Measurements from ENCODE around the gene SLC23A2.

Gene SLC23A2

DNA sequence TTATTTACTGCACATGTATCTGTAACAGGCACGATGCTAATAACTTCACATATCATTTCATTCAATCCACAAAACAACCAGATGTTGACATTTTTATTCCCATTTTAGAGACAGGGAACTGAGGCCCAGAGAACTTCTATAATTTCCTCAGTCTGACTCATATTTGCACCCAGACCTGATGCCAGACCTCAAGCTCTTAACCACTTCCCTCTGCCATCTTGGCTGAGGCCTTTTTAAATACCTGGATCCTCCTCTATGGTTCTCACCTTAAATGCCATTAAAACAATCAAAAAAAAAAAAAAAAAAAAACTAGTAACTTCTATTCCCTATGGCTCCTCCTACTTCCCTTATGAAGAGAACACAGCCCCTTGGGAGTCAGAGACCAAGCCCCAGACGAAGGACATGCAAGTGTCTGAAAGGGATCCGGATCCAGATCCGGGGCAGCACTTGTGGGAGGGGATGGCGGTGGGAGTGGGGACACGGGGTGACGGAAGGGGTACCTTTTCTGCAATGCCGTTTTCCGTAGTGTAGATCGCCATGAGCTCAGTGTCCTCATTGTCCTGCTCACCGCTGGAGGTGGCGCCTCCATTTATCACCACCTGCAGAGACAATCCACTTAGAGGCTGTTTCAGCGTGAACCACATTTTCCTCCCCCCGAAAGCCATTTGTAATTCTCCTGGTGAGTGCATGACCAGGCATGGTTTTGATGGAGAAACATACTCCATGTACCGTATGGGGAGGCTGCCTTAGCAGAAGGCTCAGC is 88.7 kb downstream of the SLC23A2 start:
- no peak for ATAC-seq (ENCODE audit: low read depth)
- DNase-seq (ENCODE audit: low spot score), result no peak
- no peak overlapping the region for H3K27ac ChIP-seq (ENCODE audit: poor library complexity, severe bottlenecking)

DNA sequence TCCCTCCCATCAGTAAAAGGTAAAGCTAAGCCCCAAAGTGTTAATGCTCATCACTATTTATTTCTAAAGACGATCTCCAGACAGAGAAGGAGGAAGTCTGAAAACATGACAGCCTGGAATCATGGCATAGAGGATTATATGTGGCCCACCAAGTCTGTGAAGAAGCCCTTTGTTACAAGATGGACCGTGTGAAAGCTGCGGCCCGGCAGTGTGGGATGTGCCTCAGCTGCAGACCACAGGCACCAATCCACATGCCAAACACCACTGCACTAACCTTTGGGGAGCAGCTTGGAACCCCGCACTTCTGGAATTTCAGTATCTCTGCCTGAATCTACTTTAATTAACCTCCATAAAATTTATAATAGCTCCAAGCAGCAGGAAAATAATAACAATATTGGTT is 90.4 kb downstream of the SLC23A2 start:
- Histone ChIP-seq H3K36me3 (ENCODE audit: low read depth) (peaks cover 3% of the 10 kb centered on the region; the same call in 1 of the 2 replicates), H3K27me3 (ENCODE audit: insufficient read depth, poor library complexity, severe bottlenecking) (no peaks in the 10 kb centered on the region), H3K9me3 (ENCODE audit: severe bottlenecking) (no peaks in the 10 kb centered on the region), H3K27ac (ENCODE audit: poor library complexity, severe bottlenecking) (no peak overlapping the region), H3K4me1 (ENCODE audit: insufficient read depth, poor library complexity, severe bottlenecking) (no peaks in the 10 kb centered on the region), H3K4me3 (ENCODE audit: severe bottlenecking) (no peak overlapping the region)
- no peak for DNase-seq (ENCODE audit: low spot score)
- TF ChIP-seq, protein P1, sequence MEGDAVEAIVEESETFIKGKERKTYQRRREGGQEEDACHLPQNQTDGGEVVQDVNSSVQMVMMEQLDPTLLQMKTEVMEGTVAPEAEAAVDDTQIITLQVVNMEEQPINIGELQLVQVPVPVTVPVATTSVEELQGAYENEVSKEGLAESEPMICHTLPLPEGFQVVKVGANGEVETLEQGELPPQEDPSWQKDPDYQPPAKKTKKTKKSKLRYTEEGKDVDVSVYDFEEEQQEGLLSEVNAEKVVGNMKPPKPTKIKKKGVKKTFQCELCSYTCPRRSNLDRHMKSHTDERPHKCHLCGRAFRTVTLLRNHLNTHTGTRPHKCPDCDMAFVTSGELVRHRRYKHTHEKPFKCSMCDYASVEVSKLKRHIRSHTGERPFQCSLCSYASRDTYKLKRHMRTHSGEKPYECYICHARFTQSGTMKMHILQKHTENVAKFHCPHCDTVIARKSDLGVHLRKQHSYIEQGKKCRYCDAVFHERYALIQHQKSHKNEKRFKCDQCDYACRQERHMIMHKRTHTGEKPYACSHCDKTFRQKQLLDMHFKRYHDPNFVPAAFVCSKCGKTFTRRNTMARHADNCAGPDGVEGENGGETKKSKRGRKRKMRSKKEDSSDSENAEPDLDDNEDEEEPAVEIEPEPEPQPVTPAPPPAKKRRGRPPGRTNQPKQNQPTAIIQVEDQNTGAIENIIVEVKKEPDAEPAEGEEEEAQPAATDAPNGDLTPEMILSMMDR (IDR thresholded peaks at IDR 0.05; ENCODE audit: poor library complexity, severe bottlenecking), result no peak
- ATAC-seq (ENCODE audit: low read depth), result no peak

More for the DNA sequence above, 88.7 kb downstream of the SLC23A2 start:
- TF ChIP-seq, protein P1 (IDR thresholded peaks at IDR 0.05; ENCODE audit: poor library complexity, severe bottlenecking), result no peak
- H3K27me3 ChIP-seq (ENCODE audit: insufficient read depth, poor library complexity, severe bottlenecking), result no peaks in the 10 kb centered on the region
- no peak overlapping the region for H3K4me3 ChIP-seq (ENCODE audit: severe bottlenecking)
- no peaks in the 10 kb centered on the region for H3K4me1 ChIP-seq (ENCODE audit: insufficient read depth, poor library complexity, severe bottlenecking)
- H3K9me3 ChIP-seq (ENCODE audit: severe bottlenecking), result no peaks in the 10 kb centered on the region
- H3K36me3 ChIP-seq (ENCODE audit: low read depth), result no peaks in the 10 kb centered on the region; the same call in 1 of the 2 replicates

DNA sequence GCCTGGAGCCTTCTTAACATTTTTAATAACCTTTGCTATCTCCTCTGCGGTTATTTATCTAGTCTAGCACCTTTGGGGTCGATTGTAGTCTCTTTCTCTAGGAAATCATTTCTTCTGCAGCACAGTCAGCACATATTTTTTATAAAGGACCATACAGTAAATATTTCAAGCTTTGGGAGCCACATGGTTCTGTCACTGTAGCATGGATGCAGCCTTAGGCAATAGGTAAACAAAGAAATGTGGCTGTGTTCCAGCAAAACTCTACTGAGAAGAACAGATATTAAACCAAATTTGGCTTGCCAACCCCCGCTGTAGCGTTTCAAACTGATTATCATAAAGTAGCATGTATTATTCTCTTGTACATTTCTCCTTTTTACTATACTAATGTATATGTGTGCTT is 95.7 kb downstream of the SLC23A2 start:
- Histone ChIP-seq H3K27me3 (ENCODE audit: insufficient read depth, poor library complexity, severe bottlenecking) (no peaks in the 10 kb centered on the region), H3K4me1 (ENCODE audit: insufficient read depth, poor library complexity, severe bottlenecking) (no peaks in the 10 kb centered on the region), H3K4me3 (ENCODE audit: severe bottlenecking) (no peak overlapping the region), H3K27ac (ENCODE audit: poor library complexity, severe bottlenecking) (no peak overlapping the region), H3K9me3 (ENCODE audit: severe bottlenecking) (no peaks in the 10 kb centered on the region), H3K36me3 (ENCODE audit: low read depth) (peaks cover 6% of the 10 kb centered on the region)
- ATAC-seq (ENCODE audit: low read depth) (no peak), DNase-seq (ENCODE audit: low spot score) (no peak)
- TF ChIP-seq, protein P1 (IDR thresholded peaks at IDR 0.05; ENCODE audit: poor library complexity, severe bottlenecking), result no peak

DNA sequence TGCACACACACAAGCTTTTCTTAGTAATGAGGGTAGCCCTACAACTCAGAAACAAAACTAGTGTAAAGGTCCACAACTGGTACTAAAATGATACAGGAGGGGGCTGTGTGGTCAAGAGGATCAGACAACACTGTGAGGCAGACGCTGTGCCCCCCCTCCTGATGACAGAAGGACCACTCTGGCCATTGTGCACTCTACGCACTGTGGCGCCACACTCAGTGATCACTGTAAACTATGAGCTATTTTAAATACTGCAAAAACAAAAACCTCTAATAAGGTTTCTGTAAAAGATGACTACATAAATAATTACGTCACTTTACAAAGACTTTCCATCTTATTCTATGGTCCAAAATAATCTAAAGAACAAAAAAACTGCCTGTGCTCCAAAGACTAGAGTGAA is 96.1 kb downstream of the SLC23A2 start:
- no peak for ATAC-seq (ENCODE audit: low read depth)
- TF ChIP-seq, protein P1 (IDR thresholded peaks at IDR 0.05; ENCODE audit: poor library complexity, severe bottlenecking), result no peak
- Histone ChIP-seq H3K4me1 (ENCODE audit: insufficient read depth, poor library complexity, severe bottlenecking) (no peaks in the 10 kb centered on the region), H3K9me3 (ENCODE audit: severe bottlenecking) (no peaks in the 10 kb centered on the region), H3K36me3 (ENCODE audit: low read depth) (peaks cover 6% of the 10 kb centered on the region), H3K27ac (ENCODE audit: poor library complexity, severe bottlenecking) (no peak overlapping the region), H3K27me3 (ENCODE audit: insufficient read depth, poor library complexity, severe bottlenecking) (no peaks in the 10 kb centered on the region), H3K4me3 (ENCODE audit: severe bottlenecking) (no peak overlapping the region)
- no peak for DNase-seq (ENCODE audit: low spot score)
